PC-3 (cell line): ENCODE data around the gene CRABP2. TPM values are rescaled to one million over a fixed set of nuclear protein-coding genes. Genes with fewer than 3 reads are reported as not detected.
A peak's percentile ranks its signal among the peaks of the same experiment; 100 is the strongest.

Source experiments
- ATAC-seq: fragments of 200-7000 bp; cut with Tn5 transposase; 2 replicates; pipeline ENCODE4 v1.9.1; 2020; ENCODE audit warnings: mild to moderate bottlenecking, moderate library complexity
- Bru-seq: library from RNA; stranded (reverse); fragments of 400-500 nt; gene quantifications from one replicate; lab custom pipeline; 2021; lab: Mats Ljungman, UMichigan
- BruChase-seq, 2 experiments: library from RNA; stranded (reverse); fragments of 400-500 nt; gene quantifications; one replicate each; lab custom pipeline; 2021; lab: Mats Ljungman, UMichigan
- BruUV-seq: library from RNA; stranded (reverse); fragments of 400-500 nt; replicated peaks from 2 replicates; lab custom pipeline; 2021; lab: Mats Ljungman, UMichigan
- CTCF ChIA-PET: fragments of 300-600 bp; sonication (Branson Sonifier 250); formaldehyde crosslinking; loops from one replicate; lab custom pipeline; 2022; ENCODE audit warnings: antibody characterized with exemption; lab: Charles Lee
- POLR2A ChIA-PET: fragments of 300-600 bp; sonication (Branson Sonifier 250); formaldehyde crosslinking; loops from one replicate; lab custom pipeline; 2022; ENCODE audit warnings: antibody characterized with exemption; ENCODE audit not compliant: unreplicated experiment; lab: Charles Lee
- DNase-seq: peaks from one replicate; pipeline ENCODE4 v3.0.0-alpha.2; 2015
- H2AFZ ChIP-seq: fragments of 300-600 bp; sonication (generic); 2 replicates; pipeline ENCODE4 v1.6.0; 2016; ENCODE audit warnings: antibody characterized with exemption, low read length
- H3F3A ChIP-seq: fragments of 300-600 bp; sonication (generic); one replicate; pipeline ENCODE4 v1.6.0; 2017; ENCODE audit warnings: antibody characterized with exemption, low read length, control low read depth, mild to moderate bottlenecking; ENCODE audit not compliant: unreplicated experiment
- H3K27ac ChIP-seq: fragments of 300-600 bp; sonication (generic); 2 replicates; pipeline ENCODE4 v1.5.1; 2016; ENCODE audit warnings: mild to moderate bottlenecking, low read length
- H3K27me3 ChIP-seq: fragments of 300-600 bp; sonication (generic); 2 replicates; pipeline ENCODE4 v1.6.1; 2016; ENCODE audit warnings: low read length, mixed read lengths
- H3K36me3 ChIP-seq: fragments of 300-600 bp; sonication (generic); 2 replicates; pipeline ENCODE4 v1.6.1; 2016; ENCODE audit warnings: low read depth, mixed run types, low read length, mixed read lengths
- H3K4me1 ChIP-seq: fragments of 300-600 bp; sonication (generic); 2 replicates; pipeline ENCODE4 v1.5.1; 2016; ENCODE audit warnings: low read length; ENCODE audit not compliant: insufficient read depth
- H3K4me2 ChIP-seq: fragments of 300-600 bp; sonication (generic); 2 replicates; pipeline ENCODE4 v1.6.0; 2016; ENCODE audit warnings: low read length
- H3K4me3 ChIP-seq: fragments of 300-600 bp; sonication (generic); 2 replicates; pipeline ENCODE4 v1.5.1; 2016; ENCODE audit warnings: mild to moderate bottlenecking, low read length, mixed read lengths
- H3K79me2 ChIP-seq: fragments of 300-600 bp; sonication (generic); 2 replicates; pipeline ENCODE4 v1.6.1; 2017; ENCODE audit warnings: low read length, mixed read lengths
- H3K9ac ChIP-seq: fragments of 300-600 bp; sonication (generic); 2 replicates; pipeline ENCODE4 v1.6.0; 2016; ENCODE audit warnings: mild to moderate bottlenecking, low read length
- H3K9me2 ChIP-seq: fragments of 300-600 bp; sonication (generic); replicated peaks from 2 replicates; pipeline ENCODE4 v1.6.1; 2016; ENCODE audit warnings: mixed run types, low read length, mixed read lengths
- H3K9me3 ChIP-seq: fragments of 300-600 bp; sonication (generic); 2 replicates; pipeline ENCODE4 v1.6.1; 2016; ENCODE audit warnings: low read length, mixed read lengths
- H4K20me1 ChIP-seq: fragments of 300-600 bp; sonication (generic); 2 replicates; pipeline ENCODE4 v1.6.1; 2016; ENCODE audit warnings: low read length, mixed read lengths
- EZH2 ChIP-seq: fragments of 300-600 bp; sonication (generic); IDR thresholded peaks from one replicate; pipeline ENCODE4 v1.6.1; 2017; ENCODE audit warnings: antibody characterized with exemption, mild to moderate bottlenecking, low read length; ENCODE audit not compliant: unreplicated experiment
- EZH2phosphoT487 ChIP-seq: fragments of 300-600 bp; sonication (generic); IDR thresholded peaks from 2 replicates; pipeline ENCODE4 v1.6.1; 2018; ENCODE audit warnings: mild to moderate bottlenecking, antibody characterized with exemption, low read length, borderline replicate concordance
- intact Hi-C: fragments of 100-400 bp; cut with micrococcal nuclease; formaldehyde crosslinking; loops from 2 replicates; pipeline ENCODE4 v1.9.0; 2023
- long read RNA-seq: library from polyadenylated mRNA; unstranded; transcript quantifications from one replicate; pipeline ENCODE4 v2.0.0, GENCODE V29; 2021; ENCODE audit not compliant: unreplicated experiment
- total RNA-seq: library from RNA; depleted of rRNA; stranded (reverse); fragments of >200 nt; gene quantifications from 2 replicates; pipeline ENCODE4 v1.2.3, GENCODE V29; 2014; rRNA removed
- TF ChIP-seq, protein P1 (sequence below): fragments of 300-600 bp; sonication (generic); conservative IDR thresholded peaks from 2 replicates; pipeline ENCODE4 v1.5.1; 2017; ENCODE audit warnings: antibody characterized with exemption, low read depth, mild to moderate bottlenecking, low read length

CRABP2 gene
- total RNA-seq (120 and 150 TPM in 2 replicates), Bru-seq, nascent RNA (percentile 61 among the genes with signal in this experiment), BruChase-seq, experiment 1, labeled RNA remaining after a 6-hour chase (percentile 88 among the genes with signal in this experiment), BruChase-seq, experiment 2, labeled RNA remaining after a 2-hour chase (percentile 69 among the genes with signal in this experiment)
- long read RNA-seq, transcript CRABP2-203 (4 exons, 992 nt) = major isoform, 27 of 29 reads
- long read RNA-seq, partial matches to known transcripts = 1 of 29 reads
- long read RNA-seq, other reads (novel, unspliced or antisense) = 0 of 29 reads

DNA sequence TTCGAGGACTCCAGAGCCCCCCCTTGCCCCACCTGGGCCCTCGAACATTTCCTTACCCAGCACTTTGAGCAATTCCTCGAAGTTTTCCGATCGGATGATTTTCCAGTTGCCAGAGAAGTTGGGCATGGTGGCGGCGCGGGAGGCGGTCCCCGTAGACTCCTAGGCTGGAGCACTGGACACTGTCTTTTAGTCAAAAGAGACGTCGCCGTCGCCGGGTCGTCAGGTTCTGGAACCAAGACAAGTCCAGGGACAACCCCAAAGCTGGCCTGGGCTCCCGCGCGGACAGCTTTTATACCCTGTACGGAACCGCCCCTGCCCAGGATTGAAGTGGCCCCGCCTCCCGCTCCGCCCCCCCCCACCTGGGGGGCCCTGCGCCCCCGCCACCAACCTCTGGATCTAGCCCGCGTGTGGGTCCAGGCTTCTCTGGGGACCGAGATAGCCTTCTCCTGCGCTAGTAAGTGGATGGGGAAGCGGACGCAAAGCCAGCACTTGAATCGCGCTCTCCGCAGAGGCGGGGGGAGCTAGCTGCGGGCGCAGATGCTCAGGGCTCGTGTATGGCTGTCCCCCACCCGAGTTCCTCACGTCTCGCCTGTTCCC is at the start of gene CRABP2:
CRABP2 (minus strand) TSS at position 263 of the 597 bp plus-strand sequence; CDS start at position 126, 137 bp downstream.
- Histone ChIP-seq H3K4me2 (peak within 1 kb of the TSS; percentile 98), H3K27ac (peak within 1 kb of the TSS; percentile 48), H4K20me1 (no peaks in the 10 kb centered on the region), H3K9me2 (no peaks in the 10 kb centered on the region), H3K4me3 (peak within 1 kb of the TSS; percentile 71), H2AFZ (peak within 1 kb of the TSS; percentile 83), H3K27me3 (no peaks in the 10 kb centered on the region), H3K79me2 (peaks cover 17% of the 10 kb centered on the region), H3K36me3 (no peaks in the 10 kb centered on the region; the same call in 1 of the 2 replicates), H3K9me3 (no peaks in the 10 kb centered on the region), H3K4me1 (peaks cover 55% of the 10 kb centered on the region), H3F3A (no peaks in the 10 kb centered on the region), H3K9ac (peak within 1 kb of the TSS; percentile 63)
- DNase-seq (peak; percentile 53), ATAC-seq (peak; percentile 14)
- ChIA-PET CTCF (interaction anchor here (0.5 to 3.7 kb wide), 6 partner anchors 14 to 180 kb away, joined by 3 to 84 read pairs (median 5); no protein-coding TSS in a partner anchor), POLR2A (interaction anchor here (0.7 to 1.0 kb wide), 2 partner anchors 14 to 44 kb away, joined by 4 read pairs; no protein-coding TSS in a partner anchor)
- TF ChIP-seq EZH2phosphoT487 (no peak), EZH2 (no peak)
- TF ChIP-seq, protein P1, sequence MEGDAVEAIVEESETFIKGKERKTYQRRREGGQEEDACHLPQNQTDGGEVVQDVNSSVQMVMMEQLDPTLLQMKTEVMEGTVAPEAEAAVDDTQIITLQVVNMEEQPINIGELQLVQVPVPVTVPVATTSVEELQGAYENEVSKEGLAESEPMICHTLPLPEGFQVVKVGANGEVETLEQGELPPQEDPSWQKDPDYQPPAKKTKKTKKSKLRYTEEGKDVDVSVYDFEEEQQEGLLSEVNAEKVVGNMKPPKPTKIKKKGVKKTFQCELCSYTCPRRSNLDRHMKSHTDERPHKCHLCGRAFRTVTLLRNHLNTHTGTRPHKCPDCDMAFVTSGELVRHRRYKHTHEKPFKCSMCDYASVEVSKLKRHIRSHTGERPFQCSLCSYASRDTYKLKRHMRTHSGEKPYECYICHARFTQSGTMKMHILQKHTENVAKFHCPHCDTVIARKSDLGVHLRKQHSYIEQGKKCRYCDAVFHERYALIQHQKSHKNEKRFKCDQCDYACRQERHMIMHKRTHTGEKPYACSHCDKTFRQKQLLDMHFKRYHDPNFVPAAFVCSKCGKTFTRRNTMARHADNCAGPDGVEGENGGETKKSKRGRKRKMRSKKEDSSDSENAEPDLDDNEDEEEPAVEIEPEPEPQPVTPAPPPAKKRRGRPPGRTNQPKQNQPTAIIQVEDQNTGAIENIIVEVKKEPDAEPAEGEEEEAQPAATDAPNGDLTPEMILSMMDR = no peak
- no TSS peak for BruUV-seq
- intact Hi-C loops = loop anchor here (1.0 kb wide), 1 partner anchor 16 kb away; no protein-coding TSS in a partner anchor

DNA sequence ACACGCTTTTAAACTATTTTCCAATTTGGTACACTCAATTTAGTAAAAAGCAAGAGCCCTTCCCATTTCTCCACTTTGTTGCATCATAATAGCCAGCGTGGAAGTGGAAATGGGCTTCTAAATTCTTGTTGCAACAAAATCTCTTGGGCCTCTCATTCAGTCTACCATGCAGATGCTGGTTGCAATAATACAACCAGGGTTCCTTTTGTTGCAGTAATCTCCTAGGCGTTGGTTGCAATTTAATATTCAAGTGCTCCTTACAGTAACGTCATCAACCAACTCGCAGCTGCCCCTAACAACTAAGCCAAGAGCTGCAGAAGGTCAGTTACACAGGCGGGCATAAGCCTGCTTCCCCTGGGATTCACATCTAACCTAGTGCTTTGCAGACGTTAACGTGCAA is 48.8 kb upstream of the CRABP2 start:
- H3K27me3 ChIP-seq = no peaks in the 10 kb centered on the region
- intact Hi-C loops = no loop called here
- ATAC-seq (no peak), DNase-seq (no peak)
- TF ChIP-seq EZH2phosphoT487 (no peak), EZH2 (no peak)
- TF ChIP-seq, protein P1 = no peak
- no peak overlapping the region for H3K4me2 ChIP-seq
- ChIA-PET POLR2A (no interaction called here), CTCF (no interaction called here)
- BruUV-seq = no TSS peak
- H3K9ac ChIP-seq = no peak overlapping the region
- no peak overlapping the region for H2AFZ ChIP-seq
- peaks cover 37% of the 10 kb centered on the region for H3K79me2 ChIP-seq
- peaks cover 20% of the 10 kb centered on the region for H3K4me1 ChIP-seq
- no peaks in the 10 kb centered on the region for H3K9me3 ChIP-seq
- no peaks in the 10 kb centered on the region for H3F3A ChIP-seq
- no peaks in the 10 kb centered on the region for H4K20me1 ChIP-seq
- no peaks in the 10 kb centered on the region for H3K9me2 ChIP-seq
- H3K27ac ChIP-seq = no peak overlapping the region
- H3K36me3 ChIP-seq = peaks cover 3% of the 10 kb centered on the region; the same call in 1 of the 2 replicates
- H3K4me3 ChIP-seq = no peak overlapping the region
